DMS153 (cell line): ENCODE data around the gene SPIB.
"Not testable (repeated sequence)": the region's sequence is repeated elsewhere in the genome, so short reads cannot be mapped to it uniquely, and the experiment has no call there.

Experiments used
- DNase-seq: peaks from one replicate; lab custom pipeline; 2025; lab: John Stamatoyannopoulos, UW

The SPIB gene

DNA sequence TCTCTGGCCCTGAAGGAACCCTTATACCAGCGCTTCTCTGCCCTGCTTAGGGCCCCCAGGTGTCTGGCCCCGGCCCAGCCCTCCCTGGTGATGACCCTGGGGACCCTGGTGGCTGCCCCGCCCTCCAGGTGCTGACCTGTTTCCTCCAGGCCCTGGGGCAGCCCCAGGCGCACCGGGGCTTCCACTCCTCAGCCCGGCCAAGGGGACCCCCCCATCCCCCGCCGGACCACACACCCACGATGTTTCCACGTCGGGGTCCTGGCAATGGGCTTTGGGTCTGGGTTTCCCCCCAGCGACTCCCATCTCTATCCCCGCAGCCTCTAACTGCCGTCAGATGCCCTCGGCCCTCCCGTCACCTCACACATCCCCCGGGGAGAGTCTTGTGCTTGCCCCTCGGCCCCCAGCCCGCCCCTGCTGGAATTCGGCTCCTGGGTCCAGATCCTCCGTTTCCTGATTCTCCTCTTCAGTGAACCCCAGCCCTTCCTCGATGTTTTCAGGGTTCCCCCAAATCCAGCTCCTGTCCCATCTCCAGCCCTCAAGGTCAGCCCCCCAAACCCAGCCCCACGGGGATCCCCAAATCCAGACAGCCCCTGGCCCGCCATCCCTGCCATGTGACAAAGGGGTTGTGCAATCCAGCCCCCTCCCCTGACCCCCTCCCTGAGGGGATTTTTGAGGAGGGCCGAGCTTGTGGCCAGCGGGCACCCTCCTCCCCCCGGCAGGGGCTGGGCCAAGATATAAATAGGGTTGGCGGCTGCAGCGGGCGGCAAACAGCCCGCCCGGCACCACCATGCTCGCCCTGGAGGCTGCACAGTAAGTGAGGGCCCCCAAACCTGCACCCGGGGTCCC lies at the start of gene SPIB:
Gene SPIB, plus strand, starts transcription at position 763 of the 846 bp plus-strand sequence. Its CDS starts 25 bp downstream, at position 788.
- DNase-seq, result no peak

GRCh38 chr19:50371914-50372475 lies 46.7 kb upstream of the SPIB start:
- DNase-seq, result no peak

GRCh38 chr19:50376166-50377050 lies 42.3 kb upstream of the SPIB start, which contains the start of gene NR1H2:
Gene NR1H2 (plus strand): TSS chr19:50376457. CDS start chr19:50377606, 1,149 bp downstream.
- DNase-seq, result peak; percentile 95

- DNase-seq, result peak; percentile 50
Observed at GRCh38 chr19:50377051-50377461, 41.7 kb upstream of the SPIB start.

- no peak for DNase-seq
Observed at GRCh38 chr19:50377517-50377916, 41.2 kb upstream of the SPIB start.

- DNase-seq, result no peak
Observed at GRCh38 chr19:50378169-50378862, 40.4 kb upstream of the SPIB start.

GRCh38 chr19:50378863-50379236 lies 39.9 kb upstream of the SPIB start:
- DNase-seq, result no peak

GRCh38 chr19:50379602-50380001 lies 39.1 kb upstream of the SPIB start:
- no peak for DNase-seq

DNA sequence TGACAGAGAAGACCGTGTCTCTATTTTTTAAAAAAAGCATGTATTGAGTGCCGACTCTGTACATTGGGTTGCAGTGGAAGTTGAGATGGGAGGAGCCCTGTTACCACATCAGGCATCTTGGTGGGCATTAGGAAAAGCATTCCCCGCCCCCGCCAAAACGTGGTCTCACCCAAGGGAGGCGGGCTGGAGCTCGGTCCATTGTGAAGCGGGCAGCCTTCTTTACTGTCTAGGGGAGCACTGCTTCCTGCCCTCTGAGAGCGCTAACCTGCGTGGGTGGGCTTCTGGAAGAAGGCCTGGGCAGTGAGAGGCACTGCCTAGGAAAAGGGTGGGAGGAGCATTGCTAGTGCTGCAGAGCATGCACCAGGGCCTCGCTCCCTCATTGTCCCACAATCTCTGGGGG lies 38.6 kb upstream of the SPIB start:
- DNase-seq, result no peak

DNA sequence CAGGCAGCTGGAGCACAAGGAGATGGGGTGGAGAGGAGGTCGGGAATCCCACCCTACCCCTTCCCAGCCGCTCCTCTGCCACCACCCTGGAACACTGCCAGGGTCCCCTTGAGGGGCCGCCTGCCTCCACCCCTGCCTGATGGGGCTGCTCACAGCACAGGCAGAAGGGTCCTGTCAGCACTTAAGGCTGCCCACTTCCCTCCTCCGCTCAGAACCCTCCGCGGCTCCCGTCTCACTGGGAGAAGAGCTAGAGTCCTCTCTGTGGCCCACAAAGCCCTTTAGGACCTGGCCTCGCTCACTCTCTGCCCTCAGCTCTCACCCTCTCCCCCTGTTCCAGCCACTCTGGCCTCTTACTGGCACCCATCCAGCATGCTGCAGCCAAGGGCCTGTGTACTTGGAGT lies 38.0 kb upstream of the SPIB start:
- no peak for DNase-seq

DNA sequence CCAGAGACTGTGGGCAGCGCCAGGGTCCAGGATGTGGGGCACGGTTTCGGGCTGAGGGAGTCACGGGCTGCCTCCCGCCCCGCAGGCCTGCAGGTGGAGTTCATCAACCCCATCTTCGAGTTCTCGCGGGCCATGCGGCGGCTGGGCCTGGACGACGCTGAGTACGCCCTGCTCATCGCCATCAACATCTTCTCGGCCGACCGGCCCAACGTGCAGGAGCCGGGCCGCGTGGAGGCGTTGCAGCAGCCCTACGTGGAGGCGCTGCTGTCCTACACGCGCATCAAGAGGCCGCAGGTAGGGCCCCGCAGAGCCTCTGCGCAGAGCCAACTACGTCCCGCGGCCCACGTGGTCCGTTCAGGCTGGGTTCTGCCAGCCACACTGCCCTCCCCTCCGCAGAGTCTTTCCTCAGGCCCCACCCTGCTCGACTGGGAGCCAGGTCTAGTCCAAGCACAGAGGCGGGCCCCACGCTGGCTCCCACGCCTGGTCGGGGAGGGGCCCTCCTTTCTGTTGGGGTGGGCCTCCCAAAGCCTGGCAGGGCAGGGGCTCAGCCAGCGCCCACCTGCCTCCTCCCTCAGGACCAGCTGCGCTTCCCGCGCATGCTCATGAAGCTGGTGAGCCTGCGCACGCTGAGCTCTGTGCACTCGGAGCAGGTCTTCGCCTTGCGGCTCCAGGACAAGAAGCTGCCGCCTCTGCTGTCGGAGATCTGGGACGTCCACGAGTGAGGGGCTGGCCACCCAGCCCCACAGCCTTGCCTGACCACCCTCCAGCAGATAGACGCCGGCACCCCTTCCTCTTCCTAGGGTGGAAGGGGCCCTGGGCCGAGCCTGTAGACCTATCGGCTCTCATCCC lies 36.6 kb upstream of the SPIB start:
- no peak for DNase-seq

GRCh38 chr19:50383001-50383851 lies 35.5 kb upstream of the SPIB start:
- no peak for DNase-seq

- peak; percentile 96 for DNase-seq
Observed at GRCh38 chr19:50383852-50384684, 34.7 kb upstream of the SPIB start, which contains the start of gene POLD1. Gene POLD1 (plus strand): TSS chr19:50384347. CDS start chr19:50398852, 14,505 bp downstream.

DNA sequence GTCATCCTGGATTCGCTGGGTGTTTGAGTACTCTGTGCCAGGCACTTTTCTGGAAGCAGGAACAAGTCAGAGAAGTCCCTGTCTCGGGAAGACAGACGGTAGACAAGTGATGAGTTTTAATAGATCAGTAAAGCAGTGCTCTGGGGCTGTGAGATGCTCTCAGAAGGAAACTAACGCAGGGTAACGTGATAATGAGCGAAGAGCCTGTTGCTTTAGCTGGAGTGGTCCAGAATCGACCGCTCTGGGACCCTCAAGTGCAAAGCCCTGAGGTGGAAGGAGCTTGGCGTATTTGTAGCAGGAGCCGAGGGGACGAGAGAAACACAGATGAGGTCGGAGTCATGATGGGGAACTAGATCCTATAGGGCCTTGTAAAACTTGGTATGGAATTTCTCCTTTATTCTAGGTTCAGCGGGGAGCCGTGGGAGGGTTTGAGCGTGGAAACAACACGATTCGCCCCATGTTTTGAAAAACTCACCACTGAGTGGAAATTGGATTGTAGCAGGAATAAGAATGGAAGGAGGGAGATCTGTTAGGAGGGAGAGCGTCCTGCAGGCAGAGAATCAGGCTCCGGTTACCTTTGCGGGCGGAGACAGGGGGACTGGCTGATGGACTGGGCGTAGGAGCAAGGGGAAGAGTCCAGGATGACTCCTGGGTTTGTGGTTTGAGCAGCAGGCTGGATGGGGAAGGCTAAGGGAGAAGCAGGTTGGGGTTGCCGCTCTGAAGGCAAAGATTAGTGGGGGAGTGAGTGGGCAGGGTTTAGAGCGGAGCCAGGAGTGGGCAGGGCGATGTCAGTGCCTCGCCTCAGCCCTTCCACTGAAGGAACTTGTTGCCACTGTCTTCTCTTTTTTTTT lies 33.8 kb upstream of the SPIB start:
- no peak for DNase-seq

- no peak for DNase-seq
Observed at GRCh38 chr19:50387176-50387867, 31.4 kb upstream of the SPIB start.

DNA sequence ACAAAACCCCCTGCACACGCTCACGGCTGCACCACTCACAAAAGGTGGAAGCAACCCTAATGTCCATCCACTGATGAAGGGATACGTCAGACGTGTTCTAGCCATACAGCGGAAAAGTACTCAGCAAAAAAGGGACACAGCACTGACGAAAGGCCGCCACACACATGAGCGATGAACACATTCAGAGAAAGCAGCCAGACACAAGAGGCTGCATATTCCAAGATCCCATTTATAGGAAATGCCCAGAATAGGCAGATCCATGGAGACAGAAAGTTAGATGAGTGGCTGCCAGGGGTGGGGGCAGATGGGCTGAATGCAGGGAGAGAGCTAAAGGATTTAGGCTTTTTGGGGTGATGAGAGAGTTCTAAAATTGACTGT lies 30.9 kb upstream of the SPIB start:
- no peak for DNase-seq

GRCh38 chr19:50390295-50390694 lies 28.4 kb upstream of the SPIB start:
- not testable (repeated sequence) for DNase-seq
